ENCODE measurements around the gene ANKS1B.
A peak's percentile ranks its signal among the peaks of the same experiment; 100 is the strongest.

The ANKS1B gene

DNA sequence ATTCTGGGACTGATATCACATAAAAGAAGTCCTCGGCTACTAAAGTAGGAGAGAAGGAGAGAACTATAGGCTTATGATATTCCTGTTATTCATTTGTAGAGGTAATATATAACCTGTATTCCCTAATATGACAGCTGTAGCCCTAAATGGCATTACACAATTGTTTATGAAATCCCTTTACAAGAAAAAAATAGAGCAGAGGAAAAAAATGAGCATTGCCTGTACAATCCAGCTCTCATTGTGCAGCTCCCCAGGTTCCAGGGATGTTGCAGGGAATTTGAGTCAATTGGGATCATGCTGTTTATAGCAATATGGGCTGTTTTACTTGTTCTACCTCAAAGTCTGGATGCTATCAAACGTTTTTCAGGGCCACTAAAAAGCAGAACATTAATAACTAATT is 1166.5 kb downstream of the ANKS1B start:
- intact Hi-C loops (cut with DNase I), result no loop called here
- DNase-seq, result no peak

DNA sequence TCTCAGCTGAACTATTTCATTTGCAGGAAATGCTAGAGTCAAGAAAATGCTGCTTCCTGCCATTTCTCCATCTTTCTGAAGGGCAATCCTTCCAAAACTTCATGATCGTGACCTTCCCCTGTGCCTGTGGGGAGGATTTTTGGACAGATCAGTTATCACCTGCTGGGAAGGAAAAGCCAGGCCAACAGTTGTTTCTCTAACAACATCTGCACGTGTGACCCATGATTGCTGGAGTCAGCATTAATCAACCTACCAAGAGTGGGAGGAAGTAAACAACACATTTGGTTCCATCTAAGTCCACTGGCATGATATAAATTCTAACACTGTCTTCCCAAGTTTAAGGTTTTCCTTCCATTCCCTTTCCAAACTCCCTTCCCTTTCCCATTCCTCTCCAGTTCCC is 1167.0 kb downstream of the ANKS1B start:
- no peak for DNase-seq
- intact Hi-C loops (cut with DNase I), result no loop called here

DNA sequence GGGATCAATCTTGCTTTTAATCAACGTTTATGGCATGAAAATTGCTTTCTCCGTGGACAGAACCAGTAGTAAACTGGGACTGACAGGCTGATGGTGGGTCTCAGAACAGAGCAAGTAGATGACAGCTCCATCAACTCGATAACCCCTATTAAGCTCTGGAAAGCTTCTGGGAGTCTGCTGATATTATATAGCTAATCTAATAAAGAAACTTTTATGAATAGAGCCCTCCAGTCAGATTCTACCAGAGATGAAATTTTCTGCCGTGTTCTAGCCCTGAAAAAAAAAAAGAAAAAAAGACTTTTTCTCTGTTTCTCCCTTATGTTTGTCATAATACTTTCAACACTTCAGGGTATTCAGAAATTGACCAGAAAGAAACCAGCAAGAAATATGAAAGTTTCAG is 1168.0 kb downstream of the ANKS1B start:
- no peak for DNase-seq
- intact Hi-C loops (cut with DNase I), result no loop called here

DNA sequence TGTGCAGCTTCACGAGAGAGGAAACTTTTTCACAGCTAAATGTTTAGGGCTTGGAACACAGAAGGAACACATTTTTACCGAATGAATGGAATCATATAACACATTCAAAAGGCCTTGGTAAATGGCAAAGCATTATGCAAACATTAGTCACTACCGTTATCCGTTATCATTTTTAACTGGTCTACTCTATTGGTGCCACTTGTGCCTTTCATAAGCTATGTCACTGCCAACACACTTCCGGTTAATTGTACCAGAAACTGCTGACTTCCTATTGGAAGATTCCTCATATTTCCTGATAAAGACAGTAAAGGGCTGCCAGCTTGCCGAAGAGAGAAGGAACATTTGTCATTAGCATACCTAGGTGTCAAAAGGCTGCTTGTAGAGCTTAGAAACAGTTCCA is 1170.5 kb downstream of the ANKS1B start:
- DNase-seq, result peak in 2 of 42 donors; percentile 45 to 61
- intact Hi-C loops (cut with DNase I), result no loop called here

DNA sequence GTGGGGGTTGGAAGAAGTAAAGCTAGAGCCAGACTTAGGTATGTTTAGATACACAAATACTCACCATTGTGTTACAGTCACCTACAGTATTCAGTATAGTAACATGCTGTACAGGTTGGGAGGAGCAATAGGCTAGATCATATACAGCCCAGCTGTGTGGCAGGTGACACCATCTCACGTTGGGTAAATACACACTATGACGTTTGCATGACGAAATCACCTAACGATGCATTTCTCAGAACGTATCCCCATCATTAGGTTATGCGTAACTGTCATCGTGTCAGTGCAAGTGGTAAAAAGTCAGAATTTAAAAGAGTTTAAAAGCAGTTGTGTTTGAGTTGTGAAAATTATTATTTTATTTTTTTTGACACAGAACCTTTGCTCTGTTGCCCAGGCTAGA is 1172.5 kb downstream of the ANKS1B start:
- intact Hi-C loops (cut with DNase I), result no loop called here
- DNase-seq, result no peak

DNA sequence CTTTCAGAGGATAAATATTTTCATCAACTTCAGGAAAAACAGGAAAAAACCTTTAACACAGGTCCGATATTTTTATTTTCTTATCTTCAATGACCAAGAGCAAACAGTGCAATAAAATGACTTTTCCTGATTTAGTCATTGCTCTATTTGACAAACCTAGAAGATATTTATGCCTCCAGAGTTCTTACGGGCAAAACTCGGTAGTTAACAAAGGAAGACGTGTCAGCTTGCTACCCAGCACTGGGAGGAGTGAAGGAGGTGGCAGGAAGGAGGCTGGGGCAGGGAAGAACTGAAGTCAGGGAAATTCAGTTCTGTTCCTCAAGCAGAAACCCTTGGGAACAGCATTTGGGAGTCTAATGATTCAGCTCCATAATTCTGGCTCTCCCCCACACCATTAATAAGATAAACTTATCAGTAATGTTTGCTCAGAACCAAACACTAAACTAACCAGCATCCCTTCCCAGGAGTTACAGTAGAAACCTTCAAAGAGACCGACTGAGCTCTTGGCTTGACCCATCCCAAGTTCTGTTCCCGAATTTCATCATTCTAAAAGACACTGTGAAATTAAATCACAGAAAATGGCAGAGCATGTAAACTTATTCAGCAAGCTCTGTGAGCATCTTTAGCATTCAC is 1176.4 kb downstream of the ANKS1B start:
- DNase-seq, result peak in 15 of 42 donors; percentile 30 to 73 (median 50)
- intact Hi-C loops (cut with DNase I), result no loop called here

DNA sequence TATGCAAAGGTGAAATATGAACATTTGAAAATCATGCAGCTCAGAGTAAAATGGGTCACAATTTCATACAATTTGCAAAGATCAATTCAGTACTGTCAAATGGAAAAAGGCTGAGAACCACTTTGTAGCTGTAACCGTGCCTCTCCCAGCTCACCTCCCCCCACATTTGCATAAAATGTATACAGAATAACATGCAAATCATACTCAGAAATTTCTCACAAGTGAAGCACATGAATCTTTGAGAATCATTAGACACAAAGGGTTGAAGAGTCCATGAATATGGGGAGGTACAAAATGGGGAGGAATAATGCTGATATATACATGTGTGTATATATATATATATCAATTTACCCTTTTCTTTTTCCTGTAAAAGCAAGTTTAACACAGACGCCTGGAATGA is 1177.5 kb downstream of the ANKS1B start:
- intact Hi-C loops (cut with DNase I), result no loop called here
- no peak for DNase-seq

DNA sequence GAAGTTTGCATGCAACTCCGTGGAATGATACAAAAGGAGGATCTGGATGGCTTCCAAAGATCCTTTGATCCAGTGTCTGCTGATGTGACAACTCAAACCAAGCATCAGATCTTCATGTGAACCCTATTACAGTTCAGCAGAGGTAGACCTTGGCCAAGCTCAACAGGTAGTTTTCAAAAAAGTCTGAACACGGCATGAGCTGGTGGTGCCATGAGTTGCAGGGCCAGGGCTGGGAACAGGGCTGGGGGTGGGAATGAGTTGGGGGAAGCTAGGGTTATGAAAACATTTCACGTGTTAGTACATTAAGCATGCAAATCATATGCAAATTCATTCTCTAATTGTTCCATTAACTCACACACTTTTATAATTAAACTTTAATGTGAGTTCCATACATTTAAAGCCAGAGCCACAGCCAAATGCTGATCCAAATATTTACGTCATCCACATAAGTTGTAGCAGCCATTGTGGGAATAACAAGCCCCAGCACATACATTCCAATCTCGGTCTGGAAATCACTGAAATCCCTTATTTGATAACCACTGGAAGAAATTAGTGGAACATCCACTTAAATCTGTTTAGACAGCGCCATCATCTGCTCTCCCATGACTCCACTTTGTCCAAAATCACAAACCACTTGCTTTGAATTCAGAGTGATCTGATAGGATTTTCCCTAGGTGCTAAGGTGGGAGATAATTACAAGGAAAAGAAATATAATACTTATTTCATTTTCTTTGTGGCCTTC is 1181.1 kb downstream of the ANKS1B start:
- intact Hi-C loops (cut with DNase I), result no loop called here
- DNase-seq, result no peak

DNA sequence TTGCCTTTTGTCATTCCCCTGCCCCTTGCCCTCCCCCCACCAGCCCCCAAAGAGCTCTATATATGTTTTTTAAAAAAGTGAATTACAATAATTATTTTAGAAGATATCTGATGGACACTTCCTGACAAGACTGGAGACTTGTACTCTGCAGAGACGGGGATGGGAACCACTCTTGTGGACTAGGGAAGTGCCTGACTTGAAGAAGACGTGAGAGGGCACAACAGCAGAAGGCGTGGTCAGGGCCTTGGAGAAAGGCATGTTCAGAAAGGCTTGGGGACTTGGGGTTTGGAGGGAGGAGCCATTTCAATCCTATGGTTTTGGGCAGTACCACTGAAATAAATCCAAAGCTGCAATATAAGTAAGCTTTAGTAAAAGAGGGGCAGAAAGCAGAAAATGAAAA is 1184.9 kb downstream of the ANKS1B start:
- intact Hi-C loops (cut with DNase I), result no loop called here

GRCh38 chr12:98799146-98799810 is 1185.5 kb downstream of the ANKS1B start:
- no peak for DNase-seq
- intact Hi-C loops (cut with DNase I), result no loop called here

More for the DNA sequence above, 1184.9 kb downstream of the ANKS1B start:
- no peak for DNase-seq

DNA sequence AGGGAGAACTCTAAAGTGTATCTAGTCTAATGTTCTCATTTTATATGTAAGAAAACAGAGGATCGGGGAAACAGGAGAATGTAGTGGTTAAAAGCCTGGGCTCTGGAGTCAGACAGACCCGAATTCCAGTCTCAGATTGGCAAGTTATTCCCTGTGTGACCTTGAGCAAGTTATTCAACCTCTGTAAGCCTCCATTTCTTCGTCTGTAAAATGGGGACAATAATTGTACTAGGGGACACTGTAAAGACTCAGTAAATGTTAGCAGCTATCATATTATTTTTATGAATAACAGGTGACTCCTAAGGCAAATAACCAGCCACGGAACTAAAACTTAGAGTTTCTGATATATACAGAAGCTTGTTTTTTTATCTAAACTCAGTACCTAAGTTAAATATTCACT is 1187.5 kb downstream of the ANKS1B start:
- intact Hi-C loops (cut with DNase I), result no loop called here
- peak in 1 of 42 donors; percentile 0 for DNase-seq

- DNase-seq, result no peak
- intact Hi-C loops (cut with DNase I), result no loop called here
These were observed 1188.0 kb downstream of the ANKS1B start for GRCh38 chr12:98796745-98797144.

DNA sequence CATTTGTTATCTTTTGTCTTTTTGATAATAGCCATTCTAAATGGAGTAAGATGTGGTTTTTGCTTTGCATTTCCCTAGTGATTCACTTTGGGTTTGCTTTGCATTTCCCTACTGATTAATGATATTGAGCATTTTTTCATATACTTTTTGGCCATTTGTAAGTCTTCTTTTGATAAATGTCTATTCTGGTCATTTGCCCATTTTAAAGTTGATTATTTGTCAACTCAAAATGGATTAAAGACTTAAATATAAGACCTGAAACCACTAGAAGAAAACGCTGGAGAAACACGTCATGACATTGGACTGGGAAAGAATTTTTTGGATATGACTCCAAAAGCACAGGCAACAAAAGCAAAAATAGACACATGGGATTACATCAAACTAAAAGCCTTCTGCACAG is 1191.6 kb downstream of the ANKS1B start:
- intact Hi-C loops (cut with DNase I), result no loop called here
- no peak for DNase-seq

DNA sequence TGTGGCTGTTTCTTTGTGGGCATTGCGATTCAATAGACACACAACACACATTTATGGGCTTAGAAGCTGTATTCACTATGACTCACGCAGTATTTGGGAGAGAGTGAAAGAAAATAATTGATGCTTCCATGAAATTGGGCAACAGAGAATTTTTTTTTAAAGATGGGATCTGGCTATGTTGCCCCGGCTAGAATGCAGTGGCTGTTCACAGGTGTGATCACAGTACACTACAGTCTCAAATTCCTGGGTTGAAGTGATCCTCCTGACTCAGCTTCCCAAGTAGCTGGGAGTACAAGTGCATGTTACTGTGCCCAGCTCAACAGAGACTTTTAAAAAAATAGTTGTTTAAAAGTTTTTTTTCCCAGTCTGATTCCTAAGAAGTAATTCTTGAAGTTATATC is 1193.3 kb downstream of the ANKS1B start:
- intact Hi-C loops (cut with DNase I), result no loop called here
- no peak for DNase-seq

DNA sequence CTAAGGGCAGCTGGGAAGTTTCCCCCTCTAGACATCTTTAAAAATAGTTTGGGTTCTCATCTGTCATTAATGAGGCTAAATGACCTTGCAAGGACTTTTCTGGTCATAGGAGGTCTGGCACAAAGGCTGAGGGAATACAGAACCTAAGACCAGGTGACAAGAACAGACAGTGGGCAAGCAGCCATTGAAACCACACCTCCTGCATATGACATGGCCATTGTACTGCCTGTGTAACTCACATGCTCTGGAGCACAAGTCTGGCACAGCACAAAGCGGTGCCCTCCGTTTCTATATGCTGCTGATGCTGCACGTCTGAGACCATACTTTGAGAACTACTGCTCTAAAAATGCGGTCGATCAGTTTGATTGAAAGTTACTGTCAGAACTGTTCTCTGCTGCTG is 1196.3 kb downstream of the ANKS1B start:
- DNase-seq, result peak in 1 of 42 donors; percentile 39
- intact Hi-C loops (cut with DNase I), result no loop called here

- DNase-seq, result peak in 3 of 42 donors; percentile 25 to 33 (median 26)
- intact Hi-C loops (cut with DNase I), result no loop called here
These were observed 1198.1 kb downstream of the ANKS1B start for GRCh38 chr12:98786653-98787052.

- intact Hi-C loops (cut with DNase I), result no loop called here
- no peak for DNase-seq
These were observed 1201.3 kb downstream of the ANKS1B start for GRCh38 chr12:98783420-98783819.

DNA sequence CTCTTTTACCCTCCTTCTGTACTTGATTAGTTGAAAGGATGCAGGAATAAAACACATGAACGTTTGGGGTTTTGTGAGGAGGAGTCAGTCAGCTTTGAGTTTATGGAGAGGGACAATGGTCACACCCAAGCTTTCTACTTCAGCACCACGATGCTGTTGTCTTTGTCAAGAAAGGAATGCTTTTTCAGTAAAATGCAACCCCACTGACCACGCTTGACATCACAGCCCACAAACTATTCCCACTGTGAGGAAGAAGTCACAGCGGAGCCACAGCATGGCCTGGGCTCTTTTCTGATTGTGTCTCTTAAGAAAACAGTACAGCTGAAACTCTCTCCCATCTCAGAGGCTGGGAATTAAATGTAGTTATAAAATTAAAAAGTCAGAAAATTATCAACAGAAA is 1204.5 kb downstream of the ANKS1B start:
- intact Hi-C loops (cut with DNase I), result no loop called here
- peak in 2 of 42 donors; percentile 8 to 36 for DNase-seq

DNA sequence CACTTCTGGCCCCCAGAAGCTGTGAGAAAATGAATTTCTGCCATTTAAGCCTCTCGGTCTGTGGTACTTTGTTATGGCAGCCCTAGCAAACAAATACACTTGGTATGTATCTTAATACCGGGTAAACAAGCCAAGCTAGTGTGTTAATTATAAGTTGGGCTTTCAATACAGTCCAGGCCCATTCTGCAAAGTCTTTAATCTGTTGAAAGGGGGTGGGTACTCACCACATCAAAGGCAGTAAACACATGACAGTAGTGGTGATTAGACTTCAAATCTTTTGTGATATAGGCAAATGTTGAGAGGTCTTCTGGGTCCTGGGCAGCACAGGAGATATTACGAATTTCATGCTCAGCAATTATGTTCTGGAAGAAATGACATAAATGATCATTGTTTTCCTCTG is 1211.9 kb downstream of the ANKS1B start:
- intact Hi-C loops (cut with DNase I), result no loop called here
- no peak for DNase-seq

Data from head of caudate nucleus (tissue), 42 donors.